Brain pericyte (primary cell): ENCODE data around the gene TRPC4.

Experiments used
- DNase-seq: peaks from one replicate; pipeline ENCODE4 v3.0.0-alpha.2; 2012; ENCODE audit warnings: low read depth, low spot score

The TRPC4 gene

GRCh38 chr13:37657956-37658355 is 211.6 kb downstream of the TRPC4 start:
- no peak for DNase-seq

DNA sequence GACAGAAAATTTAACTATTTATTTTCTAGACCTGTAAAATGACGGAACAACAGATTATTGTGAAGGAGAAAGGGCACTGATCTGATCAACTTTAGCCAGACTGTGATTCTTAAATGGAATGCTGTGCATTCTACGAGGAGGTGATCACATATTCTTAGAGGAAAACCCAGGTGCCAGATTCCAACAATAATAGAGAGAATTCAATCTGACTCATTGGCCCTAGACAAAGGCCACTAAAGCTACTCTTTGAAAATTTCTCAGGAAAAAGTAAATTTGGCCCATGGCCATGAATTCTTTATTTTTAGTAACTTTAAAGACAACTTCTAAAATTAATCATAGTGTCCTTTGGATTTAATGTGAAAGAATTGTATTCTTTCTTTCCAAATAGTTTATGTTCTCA is 212.4 kb downstream of the TRPC4 start:
- DNase-seq = no peak

DNA sequence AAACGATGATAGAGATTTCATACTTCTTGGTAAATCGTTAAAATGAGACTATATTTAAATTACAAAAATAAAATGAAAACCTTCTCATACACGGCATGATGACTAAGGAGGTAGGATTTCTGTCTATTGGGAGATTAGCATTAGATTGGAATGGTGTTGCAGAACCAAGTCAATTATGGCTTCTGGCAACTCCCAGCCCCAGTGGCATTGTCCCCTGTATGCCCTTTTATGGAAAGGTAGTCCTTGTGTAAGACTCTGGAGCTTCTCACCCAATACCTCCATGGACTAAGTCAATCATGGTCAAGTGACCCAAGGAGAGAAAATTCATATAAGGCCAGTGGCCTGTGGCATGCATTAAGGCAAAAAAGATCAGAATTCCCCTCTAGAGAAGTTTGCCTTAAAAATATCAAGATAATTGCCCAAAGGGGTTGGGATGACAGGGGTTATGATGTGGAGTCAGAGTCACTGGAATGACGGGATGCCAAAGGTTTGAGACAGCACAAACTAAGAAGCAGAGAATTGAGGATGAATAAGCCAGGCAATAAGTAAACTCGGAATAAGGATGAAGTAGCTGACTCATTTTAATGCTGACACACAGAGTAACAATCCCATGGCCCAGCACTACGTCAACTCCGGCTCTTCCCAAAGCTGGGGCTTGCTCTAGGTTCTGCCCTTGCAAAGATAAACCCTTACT is 213.2 kb downstream of the TRPC4 start:
- peak; percentile 77 for DNase-seq

- no peak for DNase-seq
Observed at GRCh38 chr13:37652596-37652995, 217.0 kb downstream of the TRPC4 start.

GRCh38 chr13:37651891-37652290 is 217.7 kb downstream of the TRPC4 start:
- no peak for DNase-seq

- DNase-seq = no peak
Observed at GRCh38 chr13:37648609-37649008, 221.0 kb downstream of the TRPC4 start.

GRCh38 chr13:37647031-37647650 is 222.4 kb downstream of the TRPC4 start:
- no peak for DNase-seq

DNA sequence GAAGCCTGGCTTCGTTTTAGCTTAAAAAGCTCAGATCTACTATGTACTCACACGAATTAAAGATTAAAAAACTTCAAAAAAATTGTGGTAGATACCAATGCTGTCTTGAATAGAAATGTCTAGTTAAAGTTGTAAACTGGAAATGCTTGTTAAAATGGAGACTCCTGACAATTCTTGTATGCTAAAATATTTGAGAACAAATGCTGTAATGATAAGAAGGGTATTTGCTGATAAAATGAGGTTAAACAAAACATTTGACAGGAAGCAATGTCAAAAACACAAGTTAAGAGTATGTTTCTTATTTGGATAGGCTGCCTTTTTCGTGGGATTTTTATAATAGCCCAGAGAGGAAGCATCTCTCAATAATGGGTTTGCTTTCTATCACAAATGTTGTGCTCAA is 223.0 kb downstream of the TRPC4 start:
- no peak for DNase-seq

- no peak for DNase-seq
Observed at GRCh38 chr13:37645181-37645740, 224.3 kb downstream of the TRPC4 start.

- no peak for DNase-seq
Observed at GRCh38 chr13:37641391-37641790, 228.2 kb downstream of the TRPC4 start.

DNA sequence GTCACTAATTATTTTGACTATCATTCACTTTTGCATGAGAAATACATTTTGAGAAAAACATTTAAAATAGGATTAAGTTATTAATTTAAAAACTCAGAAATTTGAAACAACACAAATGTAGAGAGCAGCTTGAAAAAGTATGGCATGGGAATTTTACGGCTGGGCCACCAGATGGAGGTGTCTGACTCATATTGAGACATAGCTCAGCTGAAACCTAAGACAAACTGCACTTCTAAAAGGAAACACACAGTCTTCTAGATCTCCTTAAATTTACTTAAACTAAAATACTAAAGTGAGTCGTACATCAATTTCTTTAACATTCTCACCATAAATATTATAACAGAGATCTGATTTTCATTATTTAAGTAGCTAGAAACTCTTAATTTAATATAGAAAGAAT is 229.1 kb downstream of the TRPC4 start:
- DNase-seq = peak; percentile 36

GRCh38 chr13:37636701-37637100 is 232.9 kb downstream of the TRPC4 start:
- no peak for DNase-seq

DNA sequence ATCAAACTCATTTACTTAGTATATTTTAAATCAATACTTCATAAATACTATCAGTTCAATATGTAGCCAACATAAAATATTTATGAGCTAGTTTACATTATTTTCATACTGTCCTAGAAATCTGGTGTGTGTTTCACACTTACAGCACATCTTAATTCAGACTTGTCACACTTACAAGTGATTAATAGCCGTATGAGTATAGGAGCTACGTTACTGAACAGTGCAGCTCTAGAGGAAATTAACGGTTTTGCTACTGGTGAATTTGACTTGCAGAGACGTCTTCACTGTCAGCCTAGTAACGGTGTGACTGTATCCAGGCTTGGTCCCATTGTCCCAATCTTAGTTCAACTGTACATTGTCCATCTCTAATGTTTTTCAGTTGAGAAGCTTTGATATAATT is 237.3 kb downstream of the TRPC4 start:
- DNase-seq = no peak

DNA sequence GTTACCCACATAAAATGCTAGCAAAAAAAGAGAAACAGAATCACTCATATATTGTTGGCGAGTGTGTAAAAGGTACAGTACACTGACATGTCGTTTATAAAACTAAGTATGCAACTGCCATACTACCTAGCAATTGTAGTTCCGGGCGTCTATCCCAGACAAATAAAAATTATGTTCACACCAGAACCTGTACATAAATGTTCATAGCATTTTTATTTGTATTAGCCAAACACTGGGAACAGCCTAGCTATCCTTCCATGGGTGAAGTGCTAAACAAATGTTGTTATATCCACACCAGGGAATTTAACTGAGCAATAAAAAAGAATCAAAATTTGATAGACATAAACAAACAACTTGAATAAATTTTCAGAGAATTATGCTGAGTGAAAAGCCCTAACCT is 242.1 kb downstream of the TRPC4 start:
- DNase-seq = no peak

DNA sequence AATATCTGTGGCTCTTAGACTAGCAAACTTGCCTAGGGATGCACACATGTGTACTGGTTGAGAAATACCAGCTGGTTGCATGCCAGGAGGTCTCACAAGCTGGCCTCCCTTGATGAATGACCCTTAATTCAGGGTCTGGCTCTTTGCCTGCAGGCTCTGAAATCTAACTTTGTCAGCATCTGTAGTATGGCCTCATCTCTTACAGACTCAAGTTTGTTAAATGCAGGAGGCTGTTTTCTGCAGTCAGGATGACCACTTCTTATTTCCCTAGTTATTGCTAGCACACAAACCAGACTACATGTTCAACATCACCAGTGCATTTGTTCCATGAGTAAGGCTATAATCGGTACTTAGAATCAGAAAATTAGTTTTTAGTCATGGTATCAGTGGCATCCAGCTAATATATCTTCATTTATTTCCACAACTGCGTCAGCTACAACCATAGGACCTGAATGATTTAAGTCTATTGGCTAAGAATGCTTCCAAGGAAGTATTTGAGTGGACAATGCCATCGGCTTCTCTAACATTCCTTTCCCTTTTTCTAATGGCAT is 247.7 kb downstream of the TRPC4 start:
- DNase-seq = peak; percentile 68

DNA sequence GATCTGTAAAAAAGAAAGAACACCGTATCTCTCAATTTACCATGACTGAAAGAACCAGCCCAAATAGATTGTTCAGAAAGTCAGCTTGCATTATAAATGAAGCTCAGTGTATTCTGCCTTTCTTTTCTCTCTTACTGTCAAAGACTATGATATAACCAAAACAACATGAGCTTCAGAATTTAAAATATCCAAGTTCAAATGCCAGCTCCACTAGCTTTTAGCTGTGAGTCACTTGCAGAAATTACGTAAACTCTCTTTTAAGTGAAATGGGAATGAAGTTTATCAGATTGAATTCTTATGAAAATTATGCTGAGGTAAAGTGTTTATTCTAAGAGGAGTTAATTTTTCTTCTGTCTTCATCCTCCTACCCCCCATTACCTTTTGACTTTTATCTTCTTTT is 251.0 kb downstream of the TRPC4 start:
- DNase-seq = no peak

DNA sequence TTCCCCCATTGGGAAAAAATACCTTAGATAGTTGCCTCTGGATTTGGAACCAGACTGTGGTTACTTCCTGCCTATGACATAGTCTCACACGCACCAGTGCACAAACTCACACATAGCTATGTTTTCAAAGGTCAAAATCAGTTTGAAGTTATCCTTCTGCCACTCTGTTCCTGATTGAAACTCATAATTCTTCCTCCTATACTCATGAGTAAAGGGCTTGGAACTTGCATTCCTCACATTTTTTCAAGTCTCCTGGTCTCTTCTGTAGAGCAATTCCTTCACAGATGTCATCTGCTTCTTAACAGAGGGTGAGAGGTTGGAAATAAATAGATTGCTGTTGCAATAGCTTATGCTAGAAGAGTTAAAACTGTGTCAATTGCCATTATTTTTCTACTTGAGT is 252.4 kb downstream of the TRPC4 start:
- no peak for DNase-seq

DNA sequence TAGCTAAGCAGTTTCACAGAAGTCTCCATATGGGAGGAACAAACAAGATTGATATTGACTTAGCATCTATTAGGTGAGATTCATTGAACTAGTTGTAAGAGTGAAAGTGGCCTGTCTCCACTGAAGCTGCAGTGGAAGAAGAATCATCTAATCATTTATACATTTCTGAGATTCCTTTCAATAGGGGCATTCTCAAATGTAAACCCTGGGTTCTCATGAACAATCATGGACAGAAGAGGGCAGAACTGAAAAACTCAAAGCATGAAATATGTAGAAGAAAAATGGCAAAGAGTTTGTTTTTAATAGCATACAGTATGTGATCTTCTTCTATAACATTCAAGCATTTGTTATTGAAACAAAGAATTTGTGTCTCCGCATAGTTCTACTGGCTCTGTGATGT is 253.4 kb downstream of the TRPC4 start:
- DNase-seq = no peak

- no peak for DNase-seq
Observed at GRCh38 chr13:37615276-37615675, 254.3 kb downstream of the TRPC4 start.

DNA sequence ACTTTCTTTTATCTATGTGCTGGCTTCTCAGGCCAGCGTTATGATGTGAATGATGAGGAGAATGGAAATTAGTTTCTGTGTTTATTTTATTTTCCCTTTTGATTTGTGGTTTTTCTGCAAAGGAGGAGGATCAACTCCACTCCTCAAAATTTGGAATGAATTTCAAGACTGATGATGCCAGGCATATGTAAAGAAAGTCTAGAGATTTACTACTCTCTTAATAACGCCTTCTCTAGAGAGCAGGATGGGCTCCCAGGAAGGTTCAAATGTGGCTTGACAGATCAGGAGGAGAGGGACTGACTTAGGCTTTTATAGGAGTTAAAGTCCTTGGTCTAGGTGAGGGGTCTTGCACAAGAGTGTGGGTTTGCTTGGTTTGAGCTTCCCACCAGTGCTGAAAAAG is 255.9 kb downstream of the TRPC4 start:
- DNase-seq = no peak

DNA sequence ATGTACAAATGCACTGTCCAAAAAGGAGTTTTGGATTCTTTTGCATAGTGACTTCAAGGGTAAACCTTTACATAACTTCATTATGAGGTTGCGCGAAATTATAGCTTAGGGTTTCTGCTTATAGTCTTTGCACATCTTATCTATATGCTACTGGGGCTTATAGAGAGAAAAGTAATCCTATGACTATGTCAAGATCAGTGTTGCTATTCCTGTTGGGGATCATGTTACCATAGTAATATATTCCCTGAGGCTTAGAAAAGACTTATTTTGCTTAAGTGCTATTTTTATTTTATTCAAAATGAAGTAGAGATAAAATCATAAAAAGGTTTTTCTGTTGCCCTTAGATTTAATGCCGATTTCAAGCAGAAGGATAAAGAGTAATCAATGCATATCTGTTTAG is 256.3 kb downstream of the TRPC4 start:
- DNase-seq = no peak

GRCh38 chr13:37608750-37609339 is 260.7 kb downstream of the TRPC4 start:
- DNase-seq = no peak
